Rectal smooth muscle tissue (tissue), 1 donor: ENCODE results near the gene PRKCE.

Source experiments
- H3K27ac ChIP-seq: one replicate; pipeline ENCODE4 v1.7.0; 2013; ENCODE audit warnings: low read depth, low read length, inconsistent platforms
- H3K27me3 ChIP-seq: one replicate; pipeline ENCODE4 v1.7.0; 2013; ENCODE audit warnings: low read length; ENCODE audit not compliant: control insufficient read depth, insufficient read depth
- H3K36me3 ChIP-seq: one replicate; pipeline ENCODE4 v1.7.0; 2013; ENCODE audit warnings: low read length; ENCODE audit not compliant: control insufficient read depth, insufficient read depth
- H3K4me1 ChIP-seq: one replicate; pipeline ENCODE4 v1.7.0; 2013; ENCODE audit warnings: low read length; ENCODE audit not compliant: control insufficient read depth, insufficient read depth
- H3K4me3 ChIP-seq: one replicate; pipeline ENCODE4 v1.7.0; 2013; ENCODE audit warnings: low read length
- H3K9ac ChIP-seq: one replicate; pipeline ENCODE4 v1.7.0; 2013; ENCODE audit warnings: low read length

The PRKCE gene

GRCh38 chr2:45651415-45652089 lies at the start of gene PRKCE:
Gene PRKCE (plus strand): TSS chr2:45651675.
- Histone ChIP-seq H3K9ac (peak within 1 kb of the TSS; percentile 80), H3K4me3 (peak within 1 kb of the TSS; percentile 89), H3K27me3 (no peaks in the 10 kb centered on the region), H3K36me3 (no peaks in the 10 kb centered on the region), H3K4me1 (peaks cover 25% of the 10 kb centered on the region), H3K27ac (peak within 1 kb of the TSS; percentile 96)

DNA sequence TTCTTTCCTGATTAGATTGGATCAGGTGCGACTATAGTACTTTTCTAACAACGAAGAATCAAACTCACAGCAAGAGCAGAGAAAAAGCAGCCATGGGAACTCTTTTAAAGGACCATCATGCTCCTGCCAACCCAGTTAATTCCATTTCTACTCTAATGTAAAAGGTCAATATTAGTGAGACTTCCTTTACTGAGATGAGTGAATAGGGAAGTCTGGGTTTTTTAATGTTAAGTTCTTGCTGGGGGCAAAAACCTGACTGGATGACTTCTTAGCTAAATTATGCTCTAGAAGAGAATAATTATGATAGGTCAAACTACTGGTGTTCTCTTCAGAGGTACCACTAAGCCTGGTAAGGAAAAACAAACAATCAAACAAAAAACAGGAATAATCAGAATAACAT lies 48.9 kb upstream of the PRKCE start:
- Histone ChIP-seq H3K27ac (no peak overlapping the region), H3K36me3 (peaks cover 9% of the 10 kb centered on the region), H3K9ac (no peak overlapping the region), H3K27me3 (no peaks in the 10 kb centered on the region), H3K4me3 (no peak overlapping the region), H3K4me1 (no peaks in the 10 kb centered on the region)

GRCh38 chr2:45605116-45605515 lies 46.4 kb upstream of the PRKCE start:
- H3K4me1 ChIP-seq: no peaks in the 10 kb centered on the region
- H3K36me3 ChIP-seq: peaks cover 2% of the 10 kb centered on the region
- H3K9ac ChIP-seq: no peak overlapping the region
- H3K27me3 ChIP-seq: no peaks in the 10 kb centered on the region
- H3K27ac ChIP-seq: no peak overlapping the region
- H3K4me3 ChIP-seq: no peak overlapping the region

DNA sequence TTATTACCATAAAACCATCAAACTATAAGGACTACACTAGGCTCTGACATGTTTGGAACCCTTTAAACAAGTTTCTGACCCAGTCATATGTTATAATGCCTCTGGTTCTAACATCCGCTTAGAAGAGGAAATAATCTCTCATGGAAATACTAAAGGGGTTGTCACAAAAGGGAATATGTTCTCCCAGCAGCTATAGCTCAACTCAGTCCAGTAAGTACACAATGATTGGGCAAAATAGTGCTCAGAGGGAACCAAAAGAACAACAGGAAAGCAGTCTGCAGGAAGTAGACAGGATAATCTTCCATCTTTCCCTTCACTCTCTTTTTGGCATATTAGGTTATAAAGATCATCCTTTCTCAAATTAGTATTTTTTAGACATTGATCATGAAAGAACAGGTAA lies 44.7 kb upstream of the PRKCE start:
- Histone ChIP-seq H3K27me3 (no peaks in the 10 kb centered on the region), H3K9ac (no peak overlapping the region), H3K4me1 (no peaks in the 10 kb centered on the region), H3K36me3 (peaks cover 2% of the 10 kb centered on the region), H3K27ac (no peak overlapping the region), H3K4me3 (no peak overlapping the region)

DNA sequence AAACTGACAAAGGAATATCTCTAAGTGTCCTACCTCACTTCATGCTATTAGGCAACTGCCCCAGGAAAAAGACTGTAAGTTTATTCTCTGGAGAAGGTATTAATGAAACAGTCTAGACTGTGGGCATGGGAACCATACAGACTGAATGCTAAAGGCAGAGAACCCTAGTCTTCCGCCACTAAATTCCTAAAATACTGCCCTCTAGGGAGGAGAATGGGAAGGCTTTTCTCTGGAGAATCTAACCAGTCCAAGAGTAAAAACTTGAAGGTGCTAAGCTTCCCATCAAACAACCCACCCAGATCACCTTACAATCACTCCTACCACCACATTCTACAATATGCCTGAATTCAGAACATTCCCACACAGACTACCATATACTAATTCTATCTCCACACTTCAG lies 43.8 kb upstream of the PRKCE start:
- Histone ChIP-seq H3K27ac (no peak overlapping the region), H3K4me1 (no peaks in the 10 kb centered on the region), H3K9ac (no peak overlapping the region), H3K27me3 (no peaks in the 10 kb centered on the region), H3K36me3 (peaks cover 2% of the 10 kb centered on the region), H3K4me3 (no peak overlapping the region)

- H3K27me3 ChIP-seq: no peaks in the 10 kb centered on the region
- H3K4me3 ChIP-seq: peak overlapping the region; percentile 94
- no peaks in the 10 kb centered on the region for H3K36me3 ChIP-seq
- peak overlapping the region; percentile 67 for H3K9ac ChIP-seq
- no peaks in the 10 kb centered on the region for H3K4me1 ChIP-seq
- H3K27ac ChIP-seq: peak overlapping the region; percentile 77
Measured at GRCh38 chr2:45610281-45611019, 41.0 kb upstream of the PRKCE start.

- H3K27me3 ChIP-seq: no peaks in the 10 kb centered on the region
- H3K4me1 ChIP-seq: no peaks in the 10 kb centered on the region
- H3K4me3 ChIP-seq: peak within 1 kb of the TSS; percentile 94
- H3K27ac ChIP-seq: peak within 1 kb of the TSS; percentile 77
- H3K9ac ChIP-seq: peak within 1 kb of the TSS; percentile 67
- H3K36me3 ChIP-seq: no peaks in the 10 kb centered on the region
Measured at GRCh38 chr2:45611020-45611859, 40.2 kb upstream of the PRKCE start, which contains the start of gene SRBD1. Gene SRBD1 (minus strand): TSS chr2:45611267. CDS start chr2:45605441, 5,826 bp downstream.

GRCh38 chr2:45612285-45612684 lies 39.2 kb upstream of the PRKCE start:
- H3K36me3 ChIP-seq: no peaks in the 10 kb centered on the region
- no peaks in the 10 kb centered on the region for H3K27me3 ChIP-seq
- no peak overlapping the region for H3K27ac ChIP-seq

GRCh38 chr2:45612731-45613130 lies 38.7 kb upstream of the PRKCE start:
- H3K27me3 ChIP-seq: no peaks in the 10 kb centered on the region
- no peaks in the 10 kb centered on the region for H3K36me3 ChIP-seq
- H3K9ac ChIP-seq: no peak overlapping the region
- H3K27ac ChIP-seq: no peak overlapping the region
- H3K4me1 ChIP-seq: no peaks in the 10 kb centered on the region
- H3K4me3 ChIP-seq: no peak overlapping the region

More at GRCh38 chr2:45612285-45612684, 39.2 kb upstream of the PRKCE start:
- H3K4me1 ChIP-seq: no peaks in the 10 kb centered on the region
- no peak overlapping the region for H3K4me3 ChIP-seq
- no peak overlapping the region for H3K9ac ChIP-seq

DNA sequence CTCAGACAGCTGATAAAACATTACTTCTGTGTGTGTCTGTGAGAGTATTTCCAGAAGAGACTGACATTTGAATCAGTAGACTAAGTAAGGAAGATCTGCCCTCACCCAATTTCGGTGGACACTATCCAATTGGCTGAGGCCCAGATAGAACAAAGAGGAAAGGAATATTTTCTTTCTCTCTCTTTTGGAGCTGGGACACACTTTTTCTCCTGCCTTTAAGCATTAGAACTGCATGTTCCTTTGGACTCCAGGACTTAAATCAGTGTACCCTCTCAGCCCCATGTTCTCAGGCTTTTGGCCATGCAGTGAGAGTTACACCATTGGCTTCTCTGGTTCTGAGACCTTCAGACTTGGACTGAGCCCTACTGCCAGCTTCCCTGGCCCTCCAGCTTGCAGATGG lies 37.1 kb upstream of the PRKCE start:
- Histone ChIP-seq H3K4me3 (no peak overlapping the region), H3K36me3 (no peaks in the 10 kb centered on the region), H3K4me1 (no peaks in the 10 kb centered on the region), H3K9ac (no peak overlapping the region), H3K27me3 (no peaks in the 10 kb centered on the region), H3K27ac (no peak overlapping the region)

DNA sequence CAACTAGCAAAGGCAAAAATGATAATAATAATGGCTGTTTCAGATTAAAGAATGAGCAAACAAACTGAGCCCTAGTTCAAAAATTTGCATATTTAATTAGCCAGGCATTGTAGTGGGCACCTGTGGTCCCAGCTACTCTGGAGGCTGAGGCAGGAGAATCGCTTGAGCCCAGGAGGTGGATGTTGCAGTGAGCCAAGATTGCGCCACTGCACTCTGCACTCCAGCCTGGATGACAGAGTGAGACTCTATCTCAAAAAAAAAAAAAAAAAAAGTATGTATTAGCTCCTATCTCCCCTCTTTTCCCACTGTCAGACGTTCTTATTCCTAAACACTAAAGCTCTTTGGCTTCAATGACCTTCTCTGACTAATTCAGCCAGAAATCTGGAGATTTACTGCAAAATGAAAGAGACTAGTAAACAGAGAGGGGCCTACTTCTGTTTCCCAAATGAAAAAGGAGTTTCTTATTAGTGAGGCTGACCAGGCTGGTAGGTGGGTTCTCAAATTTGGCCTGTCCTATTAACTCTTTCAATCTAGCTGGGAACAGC lies 36.5 kb upstream of the PRKCE start:
- H3K27ac ChIP-seq: no peak overlapping the region

More for the DNA sequence above, 36.5 kb upstream of the PRKCE start:
- Histone ChIP-seq H3K4me3 (no peak overlapping the region), H3K9ac (no peak overlapping the region), H3K27me3 (no peaks in the 10 kb centered on the region), H3K4me1 (no peaks in the 10 kb centered on the region), H3K36me3 (no peaks in the 10 kb centered on the region)
